IgD-negative memory B cell (primary cell): Measurements from ENCODE around the gene MGAT4C. TPM values are rescaled to one million over a fixed set of nuclear protein-coding genes. Genes with fewer than 3 reads are reported as not detected.
"Not testable (repeated sequence)": the region's sequence is repeated elsewhere in the genome, so short reads cannot be mapped to it uniquely, and the experiment has no call there.

Source experiments
- H3K27ac Mint-ChIP-seq, 3 donors: one replicate each; pipeline ENCODE4 v1.8.0; 2020 to 2022; ENCODE audit warnings: mild to moderate bottlenecking in 3 of 3, mixed read lengths in 3 of 3, moderate library complexity in 1 of 3
- H3K27me3 Mint-ChIP-seq: one replicate; pipeline ENCODE4 v1.8.0; 2021; ENCODE audit warnings: mixed read lengths
- H3K36me3 Mint-ChIP-seq: one replicate; pipeline ENCODE4 v1.8.0; 2020; ENCODE audit warnings: mild to moderate bottlenecking, mixed read lengths
- H3K4me1 Mint-ChIP-seq, 3 donors: one replicate each; pipeline ENCODE4 v1.8.0; 2020 to 2022; ENCODE audit warnings: mixed read lengths in 3 of 3, mild to moderate bottlenecking in 1 of 3
- H3K4me3 Mint-ChIP-seq, 4 donors: one replicate each; pipeline ENCODE4 v1.8.0; 2020 to 2022; ENCODE audit warnings: mild to moderate bottlenecking in 4 of 4, mixed read lengths in 4 of 4, moderate library complexity in 3 of 4
- H3K9me3 Mint-ChIP-seq, 3 donors: one replicate each; pipeline ENCODE4 v1.8.0; 2020 to 2021; ENCODE audit warnings: mixed read lengths in 3 of 3, mild to moderate bottlenecking in 1 of 3
- polyA plus RNA-seq: library from polyadenylated mRNA; unstranded; fragments of 300-500 nt; fragmentation: Illumina TruSeq; gene quantifications from one replicate; pipeline ENCODE4 v1.2.3, GENCODE V29; 2021

Gene MGAT4C
- polyA plus RNA-seq, 1 donor from 2014 or later = not detected

DNA sequence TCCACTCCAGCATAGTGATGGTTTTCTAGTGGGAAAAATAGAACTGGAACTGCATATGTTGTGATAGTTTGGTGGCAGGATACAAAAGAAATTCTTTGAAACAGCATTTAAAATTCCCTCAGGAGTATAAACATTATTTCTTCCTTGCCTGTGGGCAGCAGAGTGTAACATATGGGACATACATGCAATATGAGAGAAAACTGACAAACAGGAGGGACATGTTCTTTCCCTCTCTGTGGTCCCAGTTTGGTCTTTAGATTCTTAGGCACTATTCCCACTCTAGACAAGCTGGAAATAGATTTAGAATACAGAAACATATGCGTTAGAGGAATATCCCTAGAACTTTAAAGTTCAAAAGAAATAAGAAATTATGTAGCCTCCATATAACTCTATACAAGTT lies 68.0 kb downstream of the MGAT4C start:
- H3K9me3 Mint-ChIP-seq = no peaks in the 10 kb centered on the region
- no peaks in the 10 kb centered on the region for H3K36me3 Mint-ChIP-seq
- H3K27ac Mint-ChIP-seq = no peak overlapping the region
- no peaks in the 10 kb centered on the region for H3K4me1 Mint-ChIP-seq
- H3K4me3 Mint-ChIP-seq = no peak overlapping the region
- H3K27me3 Mint-ChIP-seq = no peaks in the 10 kb centered on the region

DNA sequence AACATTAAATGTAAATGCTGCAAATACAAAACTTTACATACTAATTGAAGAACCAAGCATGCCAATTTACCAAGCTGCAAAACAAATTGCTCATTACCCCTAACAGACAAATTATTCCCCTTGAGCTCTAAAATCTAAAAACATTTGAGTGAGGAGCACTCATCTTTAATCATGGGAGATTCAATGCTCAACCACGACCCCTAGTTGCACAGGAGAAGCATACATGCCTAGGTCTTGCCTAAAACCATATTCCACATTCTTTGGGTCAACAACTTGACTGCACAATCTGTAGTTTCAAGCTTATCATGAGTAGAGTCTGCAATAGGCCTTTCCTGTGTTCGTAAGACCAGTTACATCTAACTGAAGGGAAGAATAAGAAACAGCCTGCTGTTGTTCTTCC lies 69.7 kb downstream of the MGAT4C start:
- Mint-ChIP-seq H3K27ac (no peak overlapping the region), H3K9me3 (no peaks in the 10 kb centered on the region), H3K4me3 (no peak overlapping the region), H3K36me3 (no peaks in the 10 kb centered on the region), H3K4me1 (no peaks in the 10 kb centered on the region), H3K27me3 (no peaks in the 10 kb centered on the region)

DNA sequence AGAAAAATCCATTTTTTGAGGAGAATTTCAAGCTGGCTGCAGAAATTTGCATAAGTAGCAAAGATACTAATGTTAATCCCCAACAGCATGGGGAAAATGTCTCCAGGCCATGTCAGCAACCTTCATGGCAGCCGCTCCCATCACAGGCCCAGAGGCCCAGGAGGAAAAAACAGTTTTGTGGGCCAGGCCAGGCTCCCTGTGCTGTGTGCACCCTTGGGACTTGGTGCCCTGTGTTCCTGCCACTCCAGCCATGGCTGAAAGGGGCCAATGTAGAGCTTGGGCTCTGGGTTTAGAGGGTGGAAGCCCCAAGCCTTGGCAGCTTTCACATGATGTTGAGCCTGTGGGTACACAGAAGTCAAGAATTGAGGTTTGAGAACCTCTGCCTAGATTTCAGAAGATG lies 76.3 kb downstream of the MGAT4C start:
- Mint-ChIP-seq H3K36me3 (no peaks in the 10 kb centered on the region), H3K9me3 (peaks cover 2 to 9% (median 5%) of the 10 kb centered on the region in 3 donors), H3K27me3 (no peaks in the 10 kb centered on the region), H3K4me3 (no peak overlapping the region), H3K4me1 (no peaks in the 10 kb centered on the region), H3K27ac (no peak overlapping the region)

DNA sequence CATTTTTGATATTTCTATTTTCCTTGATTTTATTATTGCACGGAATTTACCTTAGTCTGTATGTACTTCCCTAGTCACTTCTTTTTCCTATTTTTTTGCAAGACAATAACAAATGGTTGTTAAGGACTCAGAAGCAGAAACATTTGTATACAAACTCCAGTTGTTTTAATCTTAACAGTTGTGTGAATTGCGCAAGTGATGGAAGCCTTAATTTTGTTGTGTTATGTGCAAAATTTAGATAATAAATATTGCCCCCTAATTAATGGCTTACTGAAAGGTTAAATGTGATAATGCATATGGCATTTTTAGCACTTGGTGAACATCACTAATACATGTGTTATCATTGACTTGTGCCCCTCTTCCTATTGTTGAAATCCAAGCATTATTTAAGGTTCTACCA lies 82.0 kb downstream of the MGAT4C start:
- peaks cover 0 to 3% (median 2%) of the 10 kb centered on the region in 3 donors for H3K9me3 Mint-ChIP-seq
- no peaks in the 10 kb centered on the region for H3K27me3 Mint-ChIP-seq
- H3K4me1 Mint-ChIP-seq = no peaks in the 10 kb centered on the region
- H3K36me3 Mint-ChIP-seq = no peaks in the 10 kb centered on the region
- H3K4me3 Mint-ChIP-seq = no peak overlapping the region
- H3K27ac Mint-ChIP-seq = no peak overlapping the region

DNA sequence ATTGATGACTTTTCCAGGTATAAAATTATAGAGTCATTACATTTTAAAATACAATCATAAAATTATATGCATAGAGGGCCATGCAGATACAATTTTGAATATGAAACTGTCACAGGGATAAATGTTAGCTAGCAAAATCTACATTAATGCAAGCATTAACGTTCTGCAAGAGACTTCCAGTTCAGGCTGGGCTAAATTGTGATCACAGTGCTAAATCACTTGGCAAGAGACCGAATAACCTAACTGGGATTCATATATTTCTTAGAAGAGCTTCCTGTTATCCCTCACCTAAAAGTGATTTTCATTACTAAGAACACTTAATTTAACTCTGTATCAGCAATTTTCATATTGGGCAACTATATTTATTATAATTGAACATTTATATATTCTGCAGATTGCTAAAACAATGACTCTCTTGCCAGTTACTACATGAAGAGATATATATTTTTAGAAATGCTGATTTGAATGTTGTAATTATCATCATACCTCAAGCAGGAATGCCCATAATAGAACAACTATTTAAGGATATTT lies 83.2 kb downstream of the MGAT4C start:
- peaks cover 0 to 2% (median 2%) of the 10 kb centered on the region in 3 donors for H3K9me3 Mint-ChIP-seq
- H3K27ac Mint-ChIP-seq = no peak overlapping the region
- H3K36me3 Mint-ChIP-seq = no peaks in the 10 kb centered on the region
- no peaks in the 10 kb centered on the region for H3K4me1 Mint-ChIP-seq
- H3K27me3 Mint-ChIP-seq = no peaks in the 10 kb centered on the region
- no peak overlapping the region for H3K4me3 Mint-ChIP-seq

DNA sequence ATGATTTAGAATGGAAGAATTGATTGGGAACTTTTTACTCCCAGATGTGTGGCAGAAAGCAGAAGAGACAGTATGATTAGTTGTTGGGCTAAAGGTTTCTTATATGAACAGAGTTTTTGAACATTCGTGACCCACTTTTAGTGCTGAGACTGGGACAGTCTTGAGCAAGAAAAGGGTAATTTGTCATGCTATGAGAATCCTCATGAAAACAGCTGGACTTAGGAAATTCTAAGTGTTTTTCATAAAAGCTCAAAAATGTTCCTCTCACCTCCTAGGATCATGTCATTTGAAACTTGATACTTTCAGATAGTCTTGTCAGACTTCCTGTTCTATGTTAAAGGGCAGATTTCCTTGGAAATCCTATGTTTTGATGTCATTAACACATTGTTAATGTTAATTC lies 86.1 kb downstream of the MGAT4C start:
- Mint-ChIP-seq H3K27me3 (no peaks in the 10 kb centered on the region), H3K36me3 (no peaks in the 10 kb centered on the region), H3K4me1 (no peaks in the 10 kb centered on the region), H3K4me3 (no peak overlapping the region), H3K27ac (no peak overlapping the region), H3K9me3 (peaks cover 0 to 2% (median 0%) of the 10 kb centered on the region in 3 donors)

DNA sequence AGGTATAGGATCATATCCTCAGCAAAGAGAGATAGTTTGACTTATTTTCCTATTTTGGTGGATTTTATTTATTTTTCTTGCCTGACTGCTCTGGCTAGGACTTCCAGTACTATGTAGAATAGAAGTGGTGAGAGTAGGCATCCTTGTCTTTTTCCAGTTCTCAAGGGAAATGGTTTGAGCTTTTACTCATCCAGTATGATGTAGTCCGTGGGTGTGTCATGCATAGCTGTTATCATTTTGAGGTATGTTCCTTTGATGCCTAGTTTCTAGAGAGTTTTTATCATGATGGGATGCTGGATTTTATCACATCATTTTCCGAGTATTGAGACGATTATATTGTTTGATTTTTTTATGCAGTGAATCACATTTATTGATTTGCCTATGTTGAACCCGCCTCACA lies 97.2 kb downstream of the MGAT4C start:
- no peaks in the 10 kb centered on the region for H3K36me3 Mint-ChIP-seq

DNA sequence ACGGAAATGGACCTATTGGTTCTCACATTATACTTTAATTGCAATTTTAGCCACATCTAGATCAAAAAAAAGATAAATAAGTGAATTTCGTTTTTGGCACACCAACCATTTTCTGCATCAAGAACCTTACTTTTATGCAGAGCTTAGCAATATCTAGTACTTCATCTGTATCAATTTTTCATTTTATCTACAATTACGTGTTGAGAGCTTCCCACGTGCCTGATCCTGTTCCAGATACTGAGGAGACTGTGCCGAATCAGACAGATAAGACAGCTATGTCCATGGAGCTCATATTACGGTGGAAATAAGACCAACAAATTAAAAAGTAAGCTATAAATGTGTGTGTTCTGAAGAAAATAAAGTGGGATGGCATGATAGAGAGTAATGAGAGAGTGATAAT lies 101.6 kb downstream of the MGAT4C start:
- no peaks in the 10 kb centered on the region for H3K27me3 Mint-ChIP-seq
- H3K27ac Mint-ChIP-seq = no peak overlapping the region
- H3K36me3 Mint-ChIP-seq = no peaks in the 10 kb centered on the region
- no peak overlapping the region for H3K4me3 Mint-ChIP-seq
- H3K4me1 Mint-ChIP-seq = no peaks in the 10 kb centered on the region
- peaks cover 0 to 12% (median 1%) of the 10 kb centered on the region in 3 donors for H3K9me3 Mint-ChIP-seq

More for the DNA sequence above, 97.2 kb downstream of the MGAT4C start:
- H3K27me3 Mint-ChIP-seq = no peaks in the 10 kb centered on the region
- no peak overlapping the region for H3K27ac Mint-ChIP-seq
- no peak overlapping the region for H3K4me3 Mint-ChIP-seq
- no peaks in the 10 kb centered on the region for H3K9me3 Mint-ChIP-seq
- H3K4me1 Mint-ChIP-seq = no peaks in the 10 kb centered on the region

DNA sequence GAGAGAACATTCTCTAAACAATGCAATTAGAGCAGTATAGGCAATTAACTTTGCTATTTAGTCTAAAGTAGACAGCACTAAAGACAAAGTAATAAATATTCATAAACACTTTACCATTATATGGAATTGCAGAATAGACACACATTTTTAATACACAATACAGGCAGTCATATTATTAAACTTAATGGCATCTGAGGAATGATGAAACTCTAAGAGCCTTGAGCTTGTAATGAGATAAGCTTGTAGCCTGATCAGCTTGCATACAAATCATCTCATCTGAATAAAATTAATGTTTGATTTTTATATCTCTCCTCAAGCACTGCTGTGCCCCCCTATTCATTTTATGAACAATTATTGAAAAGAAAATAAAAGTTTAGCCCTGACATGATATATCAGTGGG lies 107.6 kb downstream of the MGAT4C start:
- H3K9me3 Mint-ChIP-seq = peaks cover 3 to 11% (median 3%) of the 10 kb centered on the region in 3 donors
- H3K4me3 Mint-ChIP-seq = no peak overlapping the region
- H3K27me3 Mint-ChIP-seq = no peaks in the 10 kb centered on the region
- no peaks in the 10 kb centered on the region for H3K36me3 Mint-ChIP-seq
- H3K27ac Mint-ChIP-seq = no peak overlapping the region
- no peaks in the 10 kb centered on the region for H3K4me1 Mint-ChIP-seq

DNA sequence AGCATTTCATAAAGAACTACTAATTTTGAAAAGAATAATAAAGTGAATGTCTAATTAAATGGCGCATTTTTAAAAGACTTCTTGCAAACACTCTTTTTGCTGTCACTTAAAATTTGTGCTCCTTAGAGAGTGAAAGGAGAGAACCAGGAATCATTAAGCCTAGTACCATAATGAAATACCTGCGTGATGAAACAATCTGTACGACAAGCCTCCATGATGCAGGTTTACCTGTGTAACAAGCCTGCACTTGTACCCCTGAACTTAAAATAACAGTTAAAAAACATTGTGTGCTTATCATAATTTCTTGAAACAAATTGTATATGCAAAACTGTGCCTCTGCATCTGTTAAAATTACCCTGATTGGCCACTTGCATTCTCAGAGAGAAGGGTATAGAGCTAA lies 108.1 kb downstream of the MGAT4C start:
- Mint-ChIP-seq H3K27me3 (no peaks in the 10 kb centered on the region), H3K4me3 (no peak overlapping the region), H3K27ac (no peak overlapping the region), H3K9me3 (peaks cover 2 to 8% (median 3%) of the 10 kb centered on the region in 3 donors), H3K36me3 (no peaks in the 10 kb centered on the region), H3K4me1 (no peaks in the 10 kb centered on the region)

DNA sequence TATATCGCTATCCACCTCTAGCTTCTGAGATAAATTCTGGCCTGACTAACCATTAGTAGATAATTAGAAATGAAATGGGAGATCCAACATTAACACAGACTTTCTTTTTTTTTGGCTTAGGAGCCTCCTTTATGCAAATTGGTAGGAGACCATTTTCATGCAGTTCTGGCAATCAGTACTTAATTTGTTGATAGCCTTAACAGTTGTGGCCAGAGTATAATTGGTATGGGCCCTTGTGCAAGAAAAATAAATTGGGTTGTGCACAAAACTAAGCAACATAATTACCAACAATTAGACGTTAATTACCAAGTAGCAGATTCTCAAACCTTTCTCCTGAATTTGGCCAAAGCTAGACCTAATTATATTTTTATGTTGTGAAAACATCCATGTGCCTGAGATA lies 111.0 kb downstream of the MGAT4C start:
- Mint-ChIP-seq H3K4me1 (no peaks in the 10 kb centered on the region), H3K9me3 (peaks cover 0 to 3% (median 2%) of the 10 kb centered on the region in 3 donors), H3K27ac (no peak overlapping the region), H3K27me3 (no peaks in the 10 kb centered on the region), H3K4me3 (no peak overlapping the region), H3K36me3 (no peaks in the 10 kb centered on the region)

DNA sequence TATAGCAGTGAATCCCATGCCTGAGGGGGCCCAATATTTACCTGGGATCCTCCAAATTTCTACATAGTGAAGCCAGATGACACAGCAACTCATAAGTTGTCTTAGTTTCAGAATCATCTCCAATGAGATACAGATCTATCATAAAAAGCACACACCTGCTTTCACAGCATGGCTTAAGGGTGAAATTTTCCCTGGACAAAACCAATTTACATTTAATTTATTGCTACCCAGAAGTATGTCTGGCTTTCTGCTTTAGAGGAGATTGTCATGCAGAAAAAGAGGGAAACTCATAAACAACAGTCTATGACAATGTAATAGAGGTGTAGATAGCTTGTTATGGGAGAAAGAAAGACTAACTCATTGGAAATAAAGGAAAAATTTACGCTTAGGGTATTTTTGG lies 113.0 kb downstream of the MGAT4C start:
- Mint-ChIP-seq H3K36me3 (no peaks in the 10 kb centered on the region), H3K27ac (no peak overlapping the region), H3K4me3 (no peak overlapping the region), H3K4me1 (no peaks in the 10 kb centered on the region), H3K27me3 (no peaks in the 10 kb centered on the region), H3K9me3 (peaks cover under 1 to 5% (median 3%) of the 10 kb centered on the region in 3 donors)

DNA sequence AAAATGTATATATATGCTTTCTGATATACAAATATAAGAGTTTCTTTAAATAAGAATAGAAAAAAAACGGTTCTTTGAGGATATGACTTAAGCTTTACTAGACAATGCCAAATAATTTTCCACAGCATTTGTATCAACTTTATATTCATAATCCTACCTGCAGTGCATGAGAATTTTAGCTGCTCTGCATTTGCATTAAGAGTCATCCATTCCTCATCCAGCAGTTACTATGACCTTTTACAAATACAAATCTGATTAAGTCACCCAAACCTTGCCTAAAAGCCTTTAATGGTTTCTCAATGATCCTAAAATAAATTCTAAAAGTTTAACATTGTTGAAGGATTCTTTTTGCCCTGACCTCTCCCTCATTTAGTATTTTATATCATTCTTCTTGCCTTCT lies 116.5 kb downstream of the MGAT4C start:
- Mint-ChIP-seq H3K4me3 (no peak overlapping the region), H3K27me3 (no peaks in the 10 kb centered on the region), H3K36me3 (no peaks in the 10 kb centered on the region), H3K9me3 (peaks cover 0 to 7% (median 5%) of the 10 kb centered on the region in 3 donors), H3K27ac (no peak overlapping the region), H3K4me1 (no peaks in the 10 kb centered on the region)

DNA sequence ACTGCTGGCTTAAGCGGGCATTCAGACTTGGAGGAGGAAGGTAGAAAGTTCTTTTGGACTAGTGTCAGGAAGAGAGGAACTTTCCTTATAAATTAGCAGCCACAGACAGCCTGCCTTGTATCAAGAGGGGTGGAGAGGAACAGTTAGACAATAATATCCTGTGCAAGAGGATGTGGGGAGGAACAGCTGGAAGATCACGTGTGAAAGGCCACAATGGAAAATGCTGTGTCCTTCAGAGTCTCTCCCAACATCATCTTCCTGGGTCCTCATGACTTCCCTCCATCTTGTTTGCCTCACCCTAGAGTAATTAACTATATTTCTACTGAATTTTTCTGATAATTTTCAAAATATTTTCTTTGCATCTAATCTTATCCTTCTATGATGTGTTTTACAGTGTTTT lies 117.4 kb downstream of the MGAT4C start:
- no peaks in the 10 kb centered on the region for H3K27me3 Mint-ChIP-seq
- peaks cover 0 to 7% (median 5%) of the 10 kb centered on the region in 3 donors for H3K9me3 Mint-ChIP-seq
- H3K4me1 Mint-ChIP-seq = no peaks in the 10 kb centered on the region
- H3K27ac Mint-ChIP-seq = no peak overlapping the region
- H3K36me3 Mint-ChIP-seq = no peaks in the 10 kb centered on the region
- no peak overlapping the region for H3K4me3 Mint-ChIP-seq

DNA sequence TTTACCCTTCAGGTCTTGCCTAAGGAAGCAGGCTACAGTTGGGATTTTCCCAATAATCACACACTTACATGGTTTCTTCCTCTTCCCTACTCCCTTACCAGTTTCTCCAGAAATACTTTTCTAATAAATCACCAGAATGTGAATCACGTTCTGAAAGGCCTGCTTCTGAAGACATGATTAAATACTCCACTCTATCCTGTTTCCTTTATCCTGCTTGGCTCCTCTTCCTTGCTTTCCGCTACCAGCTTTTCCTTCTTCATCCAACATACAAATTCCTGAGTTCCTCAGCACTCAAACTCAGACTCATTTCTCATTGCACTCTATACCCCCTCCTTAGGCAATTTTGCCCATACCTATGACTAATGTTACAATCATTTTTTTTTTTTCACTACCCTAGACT lies 118.3 kb downstream of the MGAT4C start:
- Mint-ChIP-seq H3K36me3 (no peaks in the 10 kb centered on the region), H3K27ac (no peak overlapping the region), H3K9me3 (peaks cover 0 to 7% (median 5%) of the 10 kb centered on the region in 3 donors), H3K27me3 (no peaks in the 10 kb centered on the region), H3K4me1 (no peaks in the 10 kb centered on the region), H3K4me3 (peak overlapping the region in 1 of 4 donors; percentile 5)

DNA sequence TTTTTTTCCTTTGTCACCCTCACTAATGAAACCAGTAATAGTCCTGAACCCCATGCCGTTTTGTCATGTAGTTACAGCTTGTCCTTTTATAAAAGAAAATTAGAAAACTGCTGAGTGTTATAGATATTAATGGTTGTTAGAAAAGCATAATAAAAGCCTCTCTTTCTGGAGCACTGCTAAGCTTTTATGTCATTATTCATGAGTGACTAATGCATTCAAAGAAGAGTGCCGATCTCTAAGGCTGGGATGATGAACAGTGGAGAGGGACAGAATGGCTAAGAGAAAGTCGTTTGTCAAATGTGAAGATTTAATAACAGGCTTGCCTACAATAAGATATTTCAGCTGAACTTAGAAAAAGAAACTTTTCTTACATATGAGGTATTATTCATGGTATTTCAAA lies 121.6 kb downstream of the MGAT4C start:
- Mint-ChIP-seq H3K4me3 (no peak overlapping the region), H3K36me3 (no peaks in the 10 kb centered on the region), H3K27ac (no peak overlapping the region), H3K9me3 (peaks cover 0 to 7% (median 3%) of the 10 kb centered on the region in 3 donors), H3K27me3 (no peaks in the 10 kb centered on the region), H3K4me1 (no peaks in the 10 kb centered on the region)

DNA sequence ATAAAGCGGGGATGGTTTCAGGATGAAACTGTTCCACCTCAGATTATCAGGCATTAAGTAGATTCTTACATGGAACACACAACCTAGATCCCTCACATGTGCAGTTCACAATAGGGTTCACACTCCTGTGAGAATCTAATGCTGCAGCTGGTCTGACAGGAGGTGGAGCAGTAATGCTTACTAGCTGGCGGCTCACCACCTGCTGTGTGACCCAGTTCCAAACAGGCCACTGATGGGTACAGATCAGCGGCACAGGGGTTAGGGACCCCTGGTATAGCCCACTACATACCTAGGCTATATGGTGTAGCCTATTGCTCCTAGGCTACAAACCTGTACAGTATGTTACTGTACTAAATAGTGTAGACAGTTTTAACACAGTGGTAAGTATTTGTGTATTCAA lies 129.3 kb downstream of the MGAT4C start:
- not testable (repeated sequence) for H3K36me3 Mint-ChIP-seq, H3K27ac Mint-ChIP-seq, H3K4me1 Mint-ChIP-seq, H3K27me3 Mint-ChIP-seq, H3K9me3 Mint-ChIP-seq, H3K4me3 Mint-ChIP-seq
